GM10847 (cell line): ENCODE measurements around the gene MIAT.

ENCODE experiments used
- POLR2A ChIP-seq: IDR thresholded peaks from 2 replicates; pipeline ENCODE4 v1.6.1; 2011; ENCODE audit not compliant: insufficient read length; ENCODE audit errors: extremely low read depth

Gene MIAT

DNA sequence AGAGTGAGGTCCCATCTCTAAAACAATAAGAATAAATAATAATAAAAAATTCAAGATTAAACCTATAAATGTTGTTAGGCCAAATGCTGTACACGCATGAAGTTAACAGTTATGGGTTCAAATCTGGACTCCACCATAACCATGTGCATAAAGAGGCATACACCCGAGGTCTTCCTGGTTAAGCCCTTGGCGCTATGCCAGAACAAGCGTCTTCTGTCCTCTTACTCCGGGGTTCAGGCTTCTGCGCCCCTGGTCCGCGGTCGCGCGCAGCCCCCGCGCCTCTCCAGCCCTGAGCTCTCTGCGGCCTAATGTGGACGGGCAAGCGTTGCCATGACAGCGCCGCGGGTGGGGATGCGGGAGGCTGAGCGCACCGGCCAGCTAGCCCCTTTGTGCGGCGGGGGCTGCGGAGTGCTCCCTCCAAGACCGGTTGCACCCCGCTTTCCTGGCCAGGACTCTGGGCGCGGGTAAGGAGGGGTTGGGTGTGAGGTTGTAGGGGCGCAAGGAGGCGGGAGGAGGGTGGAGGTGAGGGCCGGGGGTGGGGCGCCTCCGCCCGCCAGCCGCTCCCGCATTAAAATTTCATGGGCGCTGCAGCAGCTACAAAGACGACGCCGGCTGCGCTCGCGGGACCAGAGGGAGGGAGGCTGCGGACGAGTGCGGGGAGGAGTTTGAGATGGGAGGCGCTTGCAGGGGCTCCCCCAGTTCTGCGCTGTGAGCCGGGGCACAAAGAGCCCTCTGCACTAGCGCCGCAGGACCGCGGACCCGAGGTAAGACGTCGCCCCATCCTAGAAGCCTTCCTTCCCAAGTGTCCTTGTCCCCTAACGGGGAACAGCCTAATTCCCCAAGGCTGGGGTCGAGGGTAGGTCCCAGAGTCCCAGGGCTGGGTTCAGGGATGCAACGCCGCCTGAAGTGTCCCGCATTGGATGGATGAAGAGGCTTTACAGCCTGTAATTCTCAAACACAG is at the start of gene MIAT:
Gene MIAT (plus strand): TSS at position 698 of the 961 bp plus-strand sequence.
- no peak for TF ChIP-seq POLR2A

DNA sequence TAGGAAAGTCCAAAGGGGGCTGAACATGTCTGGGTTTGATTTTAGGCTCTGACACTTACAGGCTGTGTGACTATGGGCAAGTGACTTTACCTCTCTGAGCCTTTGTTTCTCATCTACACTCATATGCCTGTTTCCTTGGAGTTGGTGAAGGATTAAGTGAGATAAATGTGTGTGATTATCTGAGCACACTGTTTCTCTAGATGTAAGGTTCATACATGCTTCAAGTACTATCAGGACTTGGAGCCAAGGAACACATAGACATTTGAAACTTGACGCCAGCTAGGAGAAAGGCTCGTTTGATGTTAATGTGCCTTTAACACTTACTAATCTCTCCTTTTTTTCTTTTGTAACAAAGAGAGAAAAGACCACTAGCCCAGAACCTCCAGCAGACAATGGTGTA is 49.3 kb upstream of the MIAT start:
- TF ChIP-seq POLR2A: no peak

DNA sequence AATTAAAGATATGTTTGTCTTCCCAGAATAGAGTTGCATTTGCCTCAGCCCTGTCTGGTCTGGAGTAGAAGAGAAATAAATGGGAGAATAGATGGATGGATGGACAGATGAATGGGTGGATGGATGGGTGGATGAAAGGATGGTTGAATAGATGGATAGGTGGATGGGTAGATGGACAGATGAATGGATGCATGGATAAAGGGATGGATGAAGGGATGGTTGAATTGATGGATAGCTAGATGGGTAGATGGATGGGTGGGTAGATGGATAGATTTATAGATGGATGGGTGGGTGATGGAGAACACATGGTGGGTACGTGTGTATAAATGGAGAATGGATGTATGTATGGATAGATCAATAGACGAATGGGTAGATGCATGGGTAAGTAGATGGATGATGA is 48.1 kb upstream of the MIAT start:
- no peak for TF ChIP-seq POLR2A

DNA sequence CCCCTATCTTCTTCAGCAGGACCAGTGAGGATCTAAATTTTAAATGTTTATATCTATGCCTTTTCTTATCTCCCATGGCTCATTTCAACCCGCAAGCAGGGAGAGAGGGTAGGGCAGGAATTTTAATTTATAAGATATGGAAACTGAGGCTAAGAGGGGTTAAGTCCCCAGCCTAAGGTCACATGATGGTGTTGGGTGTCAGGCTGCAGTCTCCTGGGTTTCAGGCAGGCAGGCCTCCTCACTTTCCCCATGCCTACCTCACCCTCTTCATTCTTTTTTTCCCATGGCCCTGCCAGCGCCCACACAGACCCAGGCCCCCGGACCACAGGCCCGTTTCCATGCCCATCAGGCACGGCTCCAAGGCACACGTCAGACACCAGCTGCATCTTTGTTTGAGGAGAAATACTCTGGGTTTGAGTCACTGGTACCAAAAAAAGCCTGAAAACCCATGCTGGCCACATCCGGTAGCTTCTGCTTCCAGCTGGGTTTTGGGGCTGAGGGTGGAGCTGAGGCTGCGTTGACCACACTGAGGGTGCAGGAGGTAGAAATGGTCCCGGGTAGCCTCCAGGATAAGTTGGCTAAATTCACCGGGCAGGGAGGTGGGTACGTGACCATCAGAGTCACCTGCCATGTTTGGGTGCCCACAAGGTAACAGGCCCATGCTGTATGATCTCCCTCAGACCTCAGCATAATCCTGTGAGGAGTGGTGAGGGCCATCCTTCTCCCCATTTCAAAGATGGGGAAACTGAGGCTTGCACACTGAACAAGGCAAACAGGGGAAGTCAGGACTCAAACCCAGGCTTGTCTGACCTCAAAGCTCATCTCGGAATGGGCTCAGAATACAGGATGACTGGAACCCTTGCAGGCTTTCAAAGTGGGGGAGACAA is 47.1 kb upstream of the MIAT start:
- TF ChIP-seq POLR2A: no peak

DNA sequence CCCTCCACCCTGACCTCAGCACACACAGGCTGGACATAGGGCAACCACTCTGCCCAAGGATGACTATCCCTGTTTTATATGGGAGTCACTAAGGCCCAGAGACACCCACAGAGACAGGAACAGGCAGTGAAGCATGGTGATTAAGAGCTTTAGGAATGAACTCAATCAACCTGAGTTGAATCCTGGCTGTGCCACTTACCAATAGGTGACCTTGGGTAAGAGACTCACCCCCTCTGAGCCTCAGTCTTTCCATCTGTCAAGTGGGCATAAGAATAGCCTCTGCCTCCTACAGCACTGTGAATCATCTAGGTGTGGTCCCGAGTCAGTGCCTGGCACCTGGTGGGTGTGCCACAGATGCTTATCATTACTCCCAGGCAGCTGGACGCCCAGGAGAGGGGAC is 46.4 kb upstream of the MIAT start:
- TF ChIP-seq POLR2A: no peak

DNA sequence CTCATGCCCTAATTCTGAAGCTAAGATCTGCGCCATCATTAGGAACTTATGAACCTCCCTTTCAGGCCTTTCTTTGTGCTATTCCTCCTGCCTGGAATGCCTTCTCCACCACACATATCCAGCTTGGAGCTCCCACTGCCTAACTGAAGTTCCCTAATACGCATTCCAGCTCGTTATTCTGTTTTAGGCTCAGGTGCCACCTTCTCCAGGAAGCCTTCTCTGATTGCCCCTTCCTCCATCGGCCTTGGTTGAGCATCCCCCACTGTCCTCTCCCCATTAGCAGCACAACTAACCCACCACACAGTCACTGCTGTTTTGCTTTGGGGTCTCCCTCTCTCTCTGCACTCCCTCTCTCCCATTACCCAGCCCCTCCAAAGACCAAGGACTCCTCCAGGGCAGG is 44.7 kb upstream of the MIAT start:
- no peak for TF ChIP-seq POLR2A

DNA sequence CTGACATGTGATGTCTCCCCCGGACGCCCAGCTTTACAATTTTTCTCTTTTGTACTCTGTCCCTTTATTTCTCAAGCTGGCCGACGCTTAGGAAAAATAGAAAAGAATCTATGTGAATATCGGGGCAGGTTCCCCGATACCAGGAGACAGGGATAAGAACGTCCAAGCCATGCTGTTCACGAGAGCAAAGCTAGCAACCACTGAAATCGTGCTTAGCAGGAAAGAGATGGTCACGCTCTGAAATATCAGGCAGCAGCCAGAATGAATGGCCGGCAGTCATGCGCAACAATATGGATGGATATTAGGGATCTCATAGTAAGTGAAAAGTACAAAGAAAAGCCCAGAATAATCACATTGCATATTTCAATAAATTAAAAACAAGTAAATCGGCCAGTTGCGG is 43.1 kb upstream of the MIAT start:
- no peak for TF ChIP-seq POLR2A

DNA sequence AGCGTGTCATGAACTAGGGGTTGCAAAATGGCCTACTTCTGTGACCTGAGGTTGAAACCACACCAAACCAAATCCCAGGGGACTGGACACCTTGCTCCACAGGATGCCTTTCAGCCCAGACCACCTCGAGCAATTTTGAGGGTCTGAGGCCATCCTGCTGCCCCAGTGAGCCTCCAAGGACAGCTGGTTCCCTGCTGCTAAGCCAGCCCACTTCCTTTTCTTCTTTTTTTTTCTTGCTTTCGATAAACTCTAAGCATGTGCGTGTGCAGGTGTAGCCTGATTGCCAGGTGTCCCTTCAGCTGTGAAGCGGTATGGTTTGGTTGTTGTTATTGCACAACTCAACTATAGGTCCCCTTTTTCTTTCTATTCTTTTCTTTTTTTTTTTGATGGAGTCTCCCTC is 42.2 kb upstream of the MIAT start:
- TF ChIP-seq POLR2A: no peak

DNA sequence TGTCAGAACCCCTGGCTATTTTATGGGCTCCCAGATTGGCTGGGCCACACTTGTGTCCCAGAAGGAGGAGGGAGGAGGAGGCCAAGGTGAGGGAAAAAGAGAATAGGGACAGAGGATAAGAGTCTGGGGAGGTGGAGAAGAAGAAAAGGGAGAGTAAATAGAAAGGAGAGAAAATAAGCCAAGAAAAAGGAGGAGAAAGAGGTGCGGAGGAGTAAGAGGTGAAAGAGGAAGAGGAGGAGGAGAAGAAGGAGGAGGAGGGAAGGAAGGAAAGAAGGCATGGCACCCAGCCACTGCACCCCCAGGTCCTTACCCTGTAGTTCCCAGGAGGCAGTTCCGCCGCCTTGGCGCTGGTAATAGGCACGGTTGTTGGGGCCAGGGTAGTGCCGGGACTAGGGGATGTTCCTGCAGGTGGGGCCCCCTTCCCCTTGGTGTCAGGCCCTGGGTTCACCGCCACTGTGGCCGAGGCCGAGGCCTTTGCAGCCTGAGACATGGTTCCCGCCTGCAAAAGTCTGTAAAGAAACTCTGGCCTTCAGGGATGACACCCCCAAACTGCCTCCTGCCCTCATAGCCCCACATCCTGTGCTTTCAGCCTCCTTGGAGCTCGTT is 41.5 kb upstream of the MIAT start:
- TF ChIP-seq POLR2A: no peak

DNA sequence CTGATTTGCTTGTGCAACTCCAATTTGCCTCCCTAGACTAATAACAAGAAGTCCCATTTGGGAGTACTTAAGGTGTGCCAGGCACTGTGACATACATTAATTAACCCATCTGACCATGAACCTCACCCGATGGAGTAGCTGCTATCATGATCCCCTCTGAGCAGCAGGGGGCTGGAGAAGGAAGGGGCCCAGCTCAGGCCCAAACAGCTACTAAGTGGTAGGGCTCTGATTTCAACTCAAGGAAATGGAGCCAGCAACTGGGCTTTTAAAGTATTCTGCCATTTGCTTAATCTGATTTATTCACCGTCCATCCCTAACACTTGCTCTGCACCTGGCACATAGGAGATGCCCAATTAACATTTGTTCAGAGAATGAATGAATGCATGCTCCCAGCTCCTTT is 40.7 kb upstream of the MIAT start:
- TF ChIP-seq POLR2A: no peak

DNA sequence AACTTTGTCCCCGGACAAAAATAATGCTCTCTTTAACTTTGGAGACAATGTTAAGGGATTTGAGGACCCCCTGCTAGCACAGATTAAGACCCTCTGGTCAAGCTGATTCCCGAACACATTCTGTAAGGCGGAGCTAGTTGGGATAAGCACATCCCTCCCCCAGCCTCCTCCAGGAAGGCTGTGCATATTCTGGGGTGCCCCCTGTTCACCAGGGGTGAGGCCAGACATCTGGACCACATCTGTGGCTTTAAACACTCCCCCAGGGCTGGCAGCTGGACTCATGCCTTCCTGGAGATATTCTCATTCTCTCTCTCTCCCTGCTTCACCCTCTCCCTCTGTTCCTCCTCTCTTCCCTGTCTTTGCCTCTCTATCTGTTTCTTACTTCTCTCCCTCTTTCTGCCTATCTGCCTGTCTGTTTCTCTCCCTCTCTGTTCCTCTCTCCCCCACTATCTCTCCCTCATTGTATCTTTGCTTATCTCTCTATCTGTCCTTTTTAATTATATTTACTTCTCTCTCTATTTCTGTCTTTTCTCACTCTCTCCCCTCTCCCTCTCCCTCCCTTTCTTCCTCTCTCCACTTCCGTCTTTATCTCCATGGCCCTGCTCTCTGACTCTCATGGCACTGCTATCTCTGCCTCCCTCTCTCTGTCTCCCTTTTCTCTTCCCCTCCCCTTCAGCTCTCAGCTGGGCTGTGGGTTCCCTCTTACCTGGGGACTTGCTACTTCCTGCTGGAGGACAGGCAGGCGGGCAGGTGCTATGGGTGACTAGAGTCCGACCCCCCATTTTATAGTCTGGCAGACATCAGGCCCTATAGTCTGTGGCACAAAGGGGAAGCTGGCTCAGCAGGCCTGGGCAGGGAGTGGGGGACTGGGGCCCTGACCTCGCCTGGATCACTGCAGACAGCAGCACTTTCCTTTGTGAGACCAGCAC is 39.9 kb upstream of the MIAT start, which contains the start of gene CRYBB1:
Gene CRYBB1 (minus strand): TSS at position 757 of the 929 bp plus-strand sequence. CDS start 1,708 bp downstream, outside the sequence.
- TF ChIP-seq POLR2A: no peak

DNA sequence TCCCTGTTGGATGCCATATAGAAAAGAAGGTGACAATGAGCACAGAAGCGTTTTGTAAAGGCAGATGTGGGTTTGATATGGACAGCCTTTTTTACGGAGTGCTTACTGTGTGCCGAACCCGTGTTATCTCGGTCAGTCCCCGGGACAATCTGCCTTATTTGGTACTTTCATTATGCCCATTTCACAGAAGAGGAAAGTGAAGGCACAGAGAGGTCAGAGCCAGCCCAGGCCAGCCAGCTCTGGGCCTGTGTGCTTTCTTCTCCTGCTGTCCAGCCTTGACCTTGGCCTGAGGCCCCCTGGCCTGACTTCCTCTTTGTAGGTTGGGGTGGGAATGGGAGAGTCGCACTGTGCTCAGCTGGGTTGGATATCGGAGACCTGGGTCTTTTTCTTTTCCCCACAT is 38.9 kb upstream of the MIAT start:
- no peak for TF ChIP-seq POLR2A

DNA sequence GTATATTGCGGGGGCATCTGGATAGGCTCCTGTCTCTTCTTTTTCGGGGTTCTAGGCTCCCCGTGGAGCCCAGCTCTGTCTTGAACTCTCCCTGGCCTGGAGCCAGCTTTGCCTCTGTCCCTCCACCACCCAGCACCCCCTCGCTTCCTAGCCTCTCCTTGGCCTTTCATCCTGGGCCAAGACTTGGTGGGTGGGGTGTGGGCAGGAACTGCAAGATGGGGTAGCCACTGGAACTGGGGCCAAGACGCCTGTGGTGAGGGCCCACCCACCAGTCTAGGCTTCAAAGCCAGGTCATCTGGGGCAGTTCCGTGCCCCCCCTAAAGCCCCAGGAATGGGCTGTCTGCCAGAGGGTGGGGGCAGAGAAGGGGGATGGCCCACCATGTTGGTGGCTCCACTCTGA is 37.9 kb upstream of the MIAT start:
- no peak for TF ChIP-seq POLR2A

DNA sequence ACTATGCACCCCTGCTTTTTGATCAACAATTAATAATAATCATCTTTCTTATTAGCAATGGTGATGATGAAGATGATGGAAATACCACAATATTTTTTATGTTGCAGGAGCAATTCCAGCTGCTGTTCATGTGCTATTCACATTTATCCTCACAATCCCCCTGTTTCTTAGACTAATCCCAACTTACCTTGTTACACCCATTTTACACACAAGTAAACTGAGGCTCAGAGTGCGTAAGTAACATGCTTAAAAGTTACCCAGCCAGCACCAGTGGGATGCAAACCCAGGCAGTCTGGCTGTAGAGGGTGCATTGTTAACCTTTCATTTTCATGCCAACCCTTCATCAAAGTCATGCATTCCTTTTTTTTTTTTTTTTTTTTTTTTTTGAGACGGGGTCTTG is 37.2 kb upstream of the MIAT start:
- TF ChIP-seq POLR2A: no peak
